Endothelial cell of umbilical vein (primary cell): ENCODE measurements around the gene PI4KA. TPM values are rescaled to one million over a fixed set of nuclear protein-coding genes. Genes with fewer than 3 reads are reported as not detected.

Experiments
- BruUV-seq: library from RNA; stranded (reverse); fragments of 400-500 nt; replicated peaks from 2 replicates; lab custom pipeline; 2021; lab: Mats Ljungman, UMichigan
- CTCF ChIA-PET: fragments of 300-600, 350-600 bp; sonication (Branson Sonifier 250); formaldehyde crosslinking; loops from one replicate; lab custom pipeline; 2021; ENCODE audit warnings: antibody characterized with exemption, inconsistent platforms; lab: Charles Lee
- POLR2A ChIA-PET: fragments of 300-600, 350-600 bp; sonication (Branson Sonifier 250); formaldehyde crosslinking; loops from one replicate; lab custom pipeline; 2021; ENCODE audit warnings: antibody characterized with exemption, inconsistent platforms; lab: Charles Lee
- DNase-seq: peaks from one replicate; pipeline ENCODE4 v3.0.0-alpha.2; 2011; ENCODE audit warnings: low read depth, low spot score
- FAIRE-seq: peaks from 2 replicates; lab custom pipeline; 2011; peaks lifted over from hg19 to GRCh38; lab: Jason Lieb, UNC
- H2AFZ ChIP-seq: 2 replicates; pipeline ENCODE4 v1.6.0; 2012; ENCODE audit warnings: low read depth, low read length, control low read depth, inconsistent platforms
- H3K27ac ChIP-seq: 2 replicates; pipeline ENCODE4 v1.5.1; 2011; ENCODE audit warnings: low read depth, mild to moderate bottlenecking, control low read depth, low read length, moderate library complexity; ENCODE audit not compliant: insufficient read depth
- H3K27me3 ChIP-seq, 2 experiments: 2 replicates each; pipeline versions ENCODE4 v1.6.0 to v1.6.1; 2011; ENCODE audit warnings: low read length in 2 of 2, mixed read lengths in 1 of 2; ENCODE audit not compliant: control insufficient read depth in 2 of 2, insufficient read depth in 2 of 2
- H3K36me3 ChIP-seq, 2 experiments: 2 replicates in 1 of 2; 3 replicates in 1 of 2; pipeline ENCODE4 v1.5.1; 2011; ENCODE audit warnings: low read length in 2 of 2, mild to moderate bottlenecking in 1 of 2, moderate library complexity in 1 of 2; ENCODE audit not compliant: control insufficient read depth in 2 of 2, insufficient read depth in 2 of 2; ENCODE audit errors: extremely low read depth in 1 of 2
- H3K4me1 ChIP-seq: 3 replicates; pipeline ENCODE4 v1.5.1; 2011; ENCODE audit warnings: mild to moderate bottlenecking, low read length; ENCODE audit not compliant: control insufficient read depth, insufficient read depth; ENCODE audit errors: extremely low read depth
- H3K4me2 ChIP-seq: 2 replicates; pipeline ENCODE4 v1.6.1; 2011; ENCODE audit warnings: low read length, control low read depth, mixed read lengths; ENCODE audit not compliant: insufficient read depth
- H3K4me3 ChIP-seq, 3 experiments: fragments of 200-600 bp in 1 of 3; sonication (generic), shearing (Covaris generic) in 1 of 3; replicated peaks in 1 of 3; 2 replicates each; pipeline ENCODE4 v1.5.1; 2011 to 2016; ENCODE audit warnings: control low read depth in 3 of 3, low read length in 3 of 3, mild to moderate bottlenecking in 2 of 3, inconsistent platforms in 1 of 3, low read depth in 1 of 3, moderate library complexity in 1 of 3; ENCODE audit not compliant: insufficient read depth in 1 of 3
- H3K79me2 ChIP-seq: 2 replicates; pipeline ENCODE4 v1.6.0; 2012; ENCODE audit warnings: low read length, inconsistent platforms; ENCODE audit not compliant: control insufficient read depth, insufficient read depth
- H3K9ac ChIP-seq: replicated peaks from 2 replicates; pipeline ENCODE3; 2011; ENCODE audit warnings: low read length, control low read depth; ENCODE audit not compliant: insufficient read depth; ENCODE audit errors: extremely low read depth
- H3K9me1 ChIP-seq: replicated peaks from 3 replicates; pipeline ENCODE4 v1.6.0; 2011; ENCODE audit warnings: mild to moderate bottlenecking, low read length; ENCODE audit not compliant: control insufficient read depth, insufficient read depth; ENCODE audit errors: extremely low read depth
- H3K9me3 ChIP-seq: replicated peaks from 2 replicates; pipeline ENCODE4 v1.5.1; 2012; ENCODE audit warnings: low read length, inconsistent platforms; ENCODE audit not compliant: control insufficient read depth, insufficient read depth
- H4K20me1 ChIP-seq: replicated peaks from 2 replicates; pipeline ENCODE3; 2011; ENCODE audit warnings: mild to moderate bottlenecking, low read length; ENCODE audit not compliant: control insufficient read depth, insufficient read depth; ENCODE audit errors: extremely low read depth
- CTCF ChIP-seq, 2 donors: IDR thresholded peaks; 1 replicate in 1 of 2; 2 replicates in 1 of 2; pipeline ENCODE4 v1.5.1; 2011; ENCODE audit warnings: low read length in 2 of 2, mild to moderate bottlenecking in 2 of 2, moderate library complexity in 2 of 2, control low read depth in 1 of 2, inconsistent platforms in 1 of 2, low read depth in 1 of 2; ENCODE audit not compliant: insufficient read depth in 1 of 2; ENCODE audit errors: extremely low read depth in 1 of 2
- GATA2 ChIP-seq: IDR thresholded peaks from 2 replicates; pipeline ENCODE4 v1.7.0; 2011; ENCODE audit warnings: low read depth, mild to moderate bottlenecking, moderate library complexity, mixed read lengths, low read length; ENCODE audit not compliant: insufficient read length, insufficient read depth
- JUN ChIP-seq: IDR thresholded peaks from 2 replicates; pipeline ENCODE4 v1.6.1; 2011; ENCODE audit warnings: borderline replicate concordance, low read depth; ENCODE audit not compliant: insufficient read length, insufficient read depth
- POLR2A ChIP-seq: IDR thresholded peaks from 2 replicates; pipeline ENCODE4 v1.6.1; 2012; ENCODE audit warnings: low read depth, mild to moderate bottlenecking, control low read depth, low read length
- POLR2AphosphoS5 ChIP-seq: IDR thresholded peaks from 2 replicates; pipeline ENCODE4 v1.6.1; 2012; ENCODE audit warnings: low read depth, mild to moderate bottlenecking, control low read depth, low read length, moderate library complexity; ENCODE audit not compliant: insufficient read depth
- dilution Hi-C: fragments of 300-500 bp; cut with MboI; formaldehyde crosslinking; loops from one replicate; pipeline ENCODE4 v1.15.0; 2019; ENCODE audit warnings: low sequenced_read_pairs; ENCODE audit not compliant: extremely low pct_ligation_motif_present
- intact Hi-C: fragments of 100-400 bp; cut with micrococcal nuclease; formaldehyde crosslinking; loops from one replicate; pipeline ENCODE4 v1.10.0; 2022
- polyA plus RNA-seq, 4 experiments: library from polyadenylated mRNA; depleted of rRNA in 3 of 4; stranded (reverse) in 3 of 4; unstranded in 1 of 4; fragments of >200 nt; gene quantifications; 2 replicates each; pipeline versions ENCODE4 v1.2.1 to v1.2.3, GENCODE V29; 2011 to 2012; ENCODE audit warnings: missing spikeins in 1 of 4
- total RNA-seq: library from RNA; stranded (reverse); gene quantifications from 2 replicates; pipeline ENCODE4 v1.2.3, GENCODE V29; 2021

Gene PI4KA
- total and polyA plus RNA-seq, 2 donors (not counting 3 experiments of a cell fraction or from before 2014, with no cell fraction given): 28.9 to 56.4 TPM

GRCh38 chr22:20885557-20886323 lies 27.1 kb upstream of the PI4KA start:
- FAIRE-seq (peak; percentile 92), DNase-seq (peak; percentile 88)
- TF ChIP-seq POLR2A: no peak
- no peak for TF ChIP-seq JUN
- peak; percentile 88 to 96 for TF ChIP-seq CTCF (IDR thresholded peaks at IDR 0.05; ENCODE audit: extremely low read depth in 1 of 2, insufficient read depth in 1 of 2, low read depth in 1 of 2, low read length in 2 of 2)
- peak; percentile 38 for TF ChIP-seq POLR2AphosphoS5
- TF ChIP-seq GATA2: peak; percentile 38
- peaks cover 3% of the 10 kb centered on the region for H3K4me1 ChIP-seq
- no peak overlapping the region for H3K4me3 ChIP-seq
- intact Hi-C loops (loop anchor here (1.0 to 5.0 kb wide), 5 partner anchors 32 to 117 kb away; partner anchors contain the start of genes CRKL, LZTR1 and THAP7), dilution Hi-C loops (no loop called here)
- H3K9ac ChIP-seq: no peak overlapping the region
- BruUV-seq: no TSS peak
- H3K79me2 ChIP-seq: no peaks in the 10 kb centered on the region
- H3K36me3 ChIP-seq: peaks cover 10 to 23% of the 10 kb centered on the region in 2 experiments
- CTCF ChIA-PET: interaction anchor here (0.5 to 2.8 kb wide), 52 partner anchors 8 to 761 kb away, joined by 3 to 31 read pairs (median 4); partner anchors contain the start of genes AIFM3, CRKL, LZTR1 and P2RX6
- H3K9me1 ChIP-seq: no peaks in the 10 kb centered on the region
- H3K9me3 ChIP-seq: no peaks in the 10 kb centered on the region
- H2AFZ ChIP-seq: peak overlapping the region; percentile 76
- H3K4me2 ChIP-seq: no peak overlapping the region
- no peaks in the 10 kb centered on the region for H3K27me3 ChIP-seq
- POLR2A ChIA-PET: interaction anchor here (1.0 to 1.4 kb wide), 3 partner anchors 31 to 96 kb away, joined by 3 to 4 read pairs (median 3); partner anchors contain the start of genes CRKL and LZTR1
- no peaks in the 10 kb centered on the region for H4K20me1 ChIP-seq
- H3K27ac ChIP-seq: no peak overlapping the region
